Activated naive CD8-positive, alpha-beta T cell (primary cell): Measurements from ENCODE around the gene SMARCD1.

Experiments used
- H3K27ac Mint-ChIP-seq: one replicate; pipeline ENCODE4 v1.8.0; 2021; ENCODE audit warnings: mixed read lengths
- H3K27me3 Mint-ChIP-seq: one replicate; pipeline ENCODE4 v1.8.0; 2021; ENCODE audit warnings: mixed read lengths
- H3K36me3 Mint-ChIP-seq: one replicate; pipeline ENCODE4 v1.8.0; 2021; ENCODE audit warnings: mixed read lengths
- H3K4me1 Mint-ChIP-seq: one replicate; pipeline ENCODE4 v1.8.0; 2021; ENCODE audit warnings: low read depth, mixed read lengths
- H3K4me3 Mint-ChIP-seq: one replicate; pipeline ENCODE4 v1.8.0; 2021; ENCODE audit warnings: mild to moderate bottlenecking, mixed read lengths
- H3K9me3 Mint-ChIP-seq: one replicate; pipeline ENCODE4 v1.8.0; 2021; ENCODE audit warnings: low read depth, mixed read lengths

Gene SMARCD1

DNA sequence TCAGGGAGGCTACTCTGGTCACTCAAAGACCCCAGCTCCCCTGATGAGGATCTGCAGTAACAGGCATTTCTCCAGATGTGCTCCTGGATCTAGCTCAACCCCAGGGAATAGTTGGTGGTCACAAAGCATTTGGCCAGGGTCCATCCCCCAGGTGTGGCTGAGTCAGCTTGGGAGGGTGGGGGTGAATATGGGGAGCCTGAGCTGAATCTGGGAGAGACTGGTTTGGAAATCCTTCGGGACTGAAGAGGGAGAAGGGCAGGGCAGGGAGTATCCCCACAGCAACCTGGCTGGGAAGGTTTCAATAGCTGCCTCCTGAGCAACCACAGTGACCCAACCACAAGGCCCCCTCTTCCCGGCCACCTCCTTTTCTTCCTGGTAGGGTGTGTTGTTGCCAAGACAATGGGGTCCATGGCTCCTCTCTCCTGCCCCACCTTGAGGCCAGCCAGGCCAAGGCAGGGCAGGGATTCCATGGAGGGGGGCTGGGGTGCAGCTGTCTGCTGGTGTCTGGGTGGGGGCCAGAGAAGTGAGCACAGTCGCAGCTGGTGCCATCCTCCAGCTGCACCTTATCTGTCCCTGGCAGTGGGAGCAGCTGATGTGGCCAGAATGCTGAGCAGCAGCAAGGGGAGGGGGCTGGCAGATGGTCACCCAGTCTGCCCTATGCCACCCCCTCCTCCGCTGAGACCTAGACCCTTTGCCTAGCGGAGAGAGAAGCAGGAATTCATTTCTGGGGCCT lies 22.2 kb upstream of the SMARCD1 start:
- Mint-ChIP-seq H3K9me3 (no peaks in the 10 kb centered on the region), H3K36me3 (peaks cover 4% of the 10 kb centered on the region), H3K4me3 (no peak overlapping the region), H3K27ac (no peak overlapping the region), H3K27me3 (no peaks in the 10 kb centered on the region), H3K4me1 (peaks cover 31% of the 10 kb centered on the region)

GRCh38 chr12:50065726-50066310 lies 19.3 kb upstream of the SMARCD1 start:
- Mint-ChIP-seq H3K4me1 (peaks cover 12% of the 10 kb centered on the region), H3K9me3 (no peaks in the 10 kb centered on the region), H3K27ac (no peak overlapping the region), H3K27me3 (no peaks in the 10 kb centered on the region), H3K36me3 (peaks cover 6% of the 10 kb centered on the region), H3K4me3 (no peak overlapping the region)

GRCh38 chr12:50066402-50066801 lies 18.7 kb upstream of the SMARCD1 start:
- Mint-ChIP-seq H3K27me3 (no peaks in the 10 kb centered on the region), H3K36me3 (peaks cover 5% of the 10 kb centered on the region), H3K4me3 (no peak overlapping the region), H3K9me3 (no peaks in the 10 kb centered on the region), H3K27ac (no peak overlapping the region), H3K4me1 (peaks cover 6% of the 10 kb centered on the region)

DNA sequence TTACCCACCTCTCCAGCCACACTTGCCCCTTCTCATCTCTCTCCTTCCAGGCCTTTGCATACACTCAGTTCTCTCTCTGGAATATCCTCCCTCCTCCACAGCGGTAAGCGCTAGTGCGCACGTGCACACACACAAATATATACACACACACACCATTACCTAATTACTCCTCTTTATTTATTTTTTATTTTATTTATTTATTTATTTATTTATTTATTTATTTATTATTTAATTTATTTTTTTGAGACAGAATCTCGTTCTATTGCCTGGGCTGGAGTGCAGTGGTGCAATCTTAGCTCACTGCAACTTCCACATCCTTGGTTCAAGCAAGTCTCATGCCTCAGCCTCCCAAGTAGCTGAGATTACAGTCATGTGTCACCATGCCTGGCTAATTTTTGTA lies 16.1 kb upstream of the SMARCD1 start:
- Mint-ChIP-seq H3K27ac (no peak overlapping the region), H3K4me3 (no peak overlapping the region), H3K27me3 (no peaks in the 10 kb centered on the region), H3K36me3 (peaks cover 2% of the 10 kb centered on the region), H3K4me1 (peaks cover 4% of the 10 kb centered on the region), H3K9me3 (no peaks in the 10 kb centered on the region)

GRCh38 chr12:50069539-50069938 lies 15.6 kb upstream of the SMARCD1 start:
- Mint-ChIP-seq H3K27ac (no peak overlapping the region), H3K9me3 (no peaks in the 10 kb centered on the region), H3K4me3 (no peak overlapping the region), H3K4me1 (peaks cover 4% of the 10 kb centered on the region), H3K36me3 (peaks cover 2% of the 10 kb centered on the region), H3K27me3 (no peaks in the 10 kb centered on the region)

- H3K4me3 Mint-ChIP-seq = no peak overlapping the region
- peaks cover 2% of the 10 kb centered on the region for H3K36me3 Mint-ChIP-seq
- no peaks in the 10 kb centered on the region for H3K9me3 Mint-ChIP-seq
- H3K4me1 Mint-ChIP-seq = peaks cover 7% of the 10 kb centered on the region
- no peak overlapping the region for H3K27ac Mint-ChIP-seq
- no peaks in the 10 kb centered on the region for H3K27me3 Mint-ChIP-seq
These were observed 14.7 kb upstream of the SMARCD1 start for GRCh38 chr12:50070314-50071060.

DNA sequence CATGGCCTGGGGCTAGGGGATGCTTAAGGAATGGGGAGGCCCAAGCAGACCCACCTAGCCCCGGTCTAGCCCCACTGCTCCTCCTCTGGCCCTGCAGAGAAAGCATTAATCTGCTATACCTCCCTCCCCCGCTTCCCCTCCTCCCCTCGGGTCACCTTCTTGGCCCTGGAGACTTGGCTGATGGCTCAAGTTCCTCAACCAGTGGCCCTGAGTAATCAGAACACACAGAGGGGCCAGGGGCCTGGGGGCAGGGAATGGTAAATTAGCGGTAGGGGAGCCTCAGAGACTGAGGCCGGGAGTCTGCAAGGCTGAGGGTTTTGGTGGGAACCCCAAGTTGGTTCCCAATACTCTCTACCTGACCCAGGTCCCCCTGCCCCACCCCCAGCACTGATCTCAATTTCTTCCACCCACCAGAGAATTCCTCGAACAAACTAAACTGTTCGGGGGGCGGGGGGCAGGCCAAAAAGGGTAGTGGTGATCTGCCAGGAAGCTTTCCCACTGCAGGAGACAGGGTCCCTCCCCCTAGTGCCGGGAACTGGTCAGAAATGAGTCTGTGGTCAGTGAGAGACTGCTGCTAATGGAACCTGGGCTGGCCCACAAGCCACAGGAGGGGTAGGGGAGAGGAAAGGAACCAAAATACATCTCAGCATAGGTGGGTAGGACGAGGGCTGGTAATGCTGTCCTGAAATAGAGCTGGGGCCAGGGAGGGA lies 12.8 kb upstream of the SMARCD1 start:
- Mint-ChIP-seq H3K27ac (no peak overlapping the region), H3K4me3 (no peak overlapping the region), H3K36me3 (peaks cover 2% of the 10 kb centered on the region), H3K9me3 (no peaks in the 10 kb centered on the region), H3K27me3 (no peaks in the 10 kb centered on the region), H3K4me1 (peaks cover 7% of the 10 kb centered on the region)

DNA sequence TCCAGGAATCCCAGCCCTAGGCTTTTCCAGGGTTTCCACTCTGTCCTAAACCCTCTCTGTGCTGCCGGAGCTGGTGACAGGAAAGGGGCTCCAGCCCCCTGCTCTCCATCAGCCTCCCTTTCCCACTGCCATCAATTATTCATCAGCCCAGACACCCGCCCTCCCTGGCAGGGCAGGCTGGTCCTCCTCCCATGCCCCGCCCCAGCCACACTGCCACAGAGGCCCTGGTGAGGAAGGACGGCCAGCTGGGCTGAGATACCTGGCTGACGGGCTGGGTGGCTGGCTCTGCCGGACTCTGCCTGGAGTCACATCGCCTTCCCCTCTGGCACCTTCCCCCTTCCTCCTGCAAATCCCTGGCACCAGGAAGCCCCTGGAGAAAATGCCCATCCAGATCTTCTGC lies 11.9 kb upstream of the SMARCD1 start:
- no peak overlapping the region for H3K4me3 Mint-ChIP-seq
- no peak overlapping the region for H3K27ac Mint-ChIP-seq
- no peaks in the 10 kb centered on the region for H3K9me3 Mint-ChIP-seq
- H3K27me3 Mint-ChIP-seq = no peaks in the 10 kb centered on the region
- H3K36me3 Mint-ChIP-seq = peaks cover 2% of the 10 kb centered on the region
- peaks cover 7% of the 10 kb centered on the region for H3K4me1 Mint-ChIP-seq

DNA sequence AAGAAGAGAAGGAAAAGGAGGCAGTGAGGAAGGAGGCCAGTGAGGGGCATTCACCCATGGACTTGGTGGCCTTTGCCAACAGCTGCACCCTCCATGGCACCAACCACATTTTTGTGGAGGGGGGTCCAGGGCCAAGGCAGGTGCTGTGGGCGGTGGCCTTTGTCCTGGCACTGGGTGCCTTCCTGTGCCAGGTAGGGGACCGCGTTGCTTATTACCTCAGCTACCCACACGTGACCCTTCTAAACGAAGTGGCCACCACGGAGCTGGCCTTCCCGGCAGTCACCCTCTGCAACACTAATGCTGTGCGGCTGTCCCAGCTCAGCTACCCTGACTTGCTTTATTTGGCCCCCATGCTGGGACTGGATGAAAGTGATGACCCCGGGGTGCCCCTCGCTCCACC lies 11.4 kb upstream of the SMARCD1 start:
- Mint-ChIP-seq H3K9me3 (no peaks in the 10 kb centered on the region), H3K4me3 (no peak overlapping the region), H3K27me3 (no peaks in the 10 kb centered on the region), H3K36me3 (peaks cover 2% of the 10 kb centered on the region), H3K4me1 (peaks cover 7% of the 10 kb centered on the region), H3K27ac (no peak overlapping the region)

DNA sequence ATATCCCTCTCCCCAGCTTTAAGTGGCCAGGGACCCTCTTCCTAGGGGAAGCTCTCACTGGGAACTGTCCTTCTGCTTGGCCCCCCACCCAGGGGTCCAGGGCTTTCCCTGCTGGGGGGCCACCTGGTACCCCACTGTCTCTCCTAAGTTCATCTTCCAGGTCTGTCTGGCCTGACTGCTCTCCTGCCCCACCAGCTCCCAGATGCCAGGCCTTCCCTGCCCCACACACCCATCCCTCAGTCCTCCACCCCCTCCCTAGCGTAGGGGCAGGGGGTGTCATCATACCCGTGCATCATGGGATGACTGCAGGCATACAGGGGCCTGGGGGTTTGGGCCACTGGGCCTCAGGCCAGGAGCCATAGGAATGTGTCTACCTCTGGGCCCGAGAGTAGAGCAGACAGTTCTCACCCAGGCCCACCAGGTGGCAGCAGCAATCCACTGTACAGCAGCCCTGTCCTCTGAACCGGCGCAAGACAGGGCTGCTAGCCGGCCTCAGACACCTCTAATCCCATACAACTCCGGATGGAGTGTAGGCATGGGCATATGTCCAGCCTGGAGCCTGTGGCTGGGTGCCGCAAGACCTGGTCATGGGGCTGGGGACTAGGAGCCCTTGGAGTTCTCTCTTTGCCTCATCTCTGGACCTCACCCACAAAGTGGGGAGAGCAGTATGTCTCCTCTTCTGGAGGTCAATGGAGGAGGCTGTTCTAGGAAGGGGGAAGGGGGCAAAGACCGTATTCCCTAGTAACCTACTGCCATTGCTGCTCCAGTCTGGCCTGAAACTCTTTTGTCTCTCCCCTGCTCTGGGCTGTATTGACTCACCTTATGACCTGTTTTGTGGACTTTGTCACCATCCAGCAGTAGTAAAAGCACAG lies 10.0 kb upstream of the SMARCD1 start:
- Mint-ChIP-seq H3K9me3 (no peaks in the 10 kb centered on the region), H3K27me3 (no peaks in the 10 kb centered on the region), H3K36me3 (no peaks in the 10 kb centered on the region), H3K4me3 (no peak overlapping the region), H3K4me1 (peaks cover 7% of the 10 kb centered on the region), H3K27ac (no peak overlapping the region)

DNA sequence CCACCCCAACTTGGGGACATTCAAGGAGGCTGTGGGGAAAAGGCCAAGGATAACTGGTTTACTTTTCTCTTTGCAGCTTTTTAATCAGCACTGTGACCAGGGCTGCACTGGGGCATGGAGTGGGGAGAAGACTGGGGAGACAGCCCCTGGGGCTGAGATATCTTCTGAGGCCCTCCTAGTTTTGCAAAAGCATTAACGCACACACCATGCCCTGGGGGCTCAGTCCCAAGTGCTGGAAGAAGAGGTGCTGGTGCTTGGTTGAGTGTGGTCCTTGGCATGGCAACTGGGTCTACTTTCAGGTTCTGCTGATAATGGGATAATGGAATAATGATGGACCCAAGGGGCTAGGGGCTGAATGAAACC lies 9.4 kb upstream of the SMARCD1 start:
- Mint-ChIP-seq H3K4me3 (no peak overlapping the region), H3K9me3 (no peaks in the 10 kb centered on the region), H3K27ac (no peak overlapping the region), H3K4me1 (peaks cover 4% of the 10 kb centered on the region), H3K36me3 (no peaks in the 10 kb centered on the region), H3K27me3 (no peaks in the 10 kb centered on the region)

- Mint-ChIP-seq H3K36me3 (no peaks in the 10 kb centered on the region), H3K9me3 (no peaks in the 10 kb centered on the region), H3K27me3 (no peaks in the 10 kb centered on the region), H3K27ac (no peak overlapping the region), H3K4me3 (no peak overlapping the region), H3K4me1 (peaks cover 4% of the 10 kb centered on the region)
These were observed 8.0 kb upstream of the SMARCD1 start for GRCh38 chr12:50077099-50077498.

DNA sequence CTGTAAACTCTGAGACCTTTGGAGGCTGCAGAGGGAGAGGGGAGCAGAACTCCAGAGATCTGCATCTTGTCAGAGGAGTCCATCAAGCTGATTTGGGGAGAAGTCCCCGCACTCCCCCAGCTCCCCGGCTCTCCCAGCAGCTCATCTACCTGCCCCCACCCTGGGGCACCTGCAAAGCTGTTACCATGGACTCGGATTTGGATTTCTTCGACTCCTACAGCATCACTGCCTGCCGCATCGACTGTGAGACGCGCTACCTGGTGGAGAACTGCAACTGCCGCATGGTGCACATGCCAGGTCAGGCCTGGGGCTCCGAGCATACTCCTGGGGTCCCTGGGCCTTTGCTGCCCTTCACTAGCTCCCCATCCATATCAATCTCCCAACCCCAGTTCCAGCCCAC lies 6.9 kb upstream of the SMARCD1 start:
- H3K4me1 Mint-ChIP-seq = peaks cover 4% of the 10 kb centered on the region
- no peaks in the 10 kb centered on the region for H3K27me3 Mint-ChIP-seq
- H3K9me3 Mint-ChIP-seq = no peaks in the 10 kb centered on the region
- no peaks in the 10 kb centered on the region for H3K36me3 Mint-ChIP-seq
- H3K4me3 Mint-ChIP-seq = no peak overlapping the region
- H3K27ac Mint-ChIP-seq = no peak overlapping the region

DNA sequence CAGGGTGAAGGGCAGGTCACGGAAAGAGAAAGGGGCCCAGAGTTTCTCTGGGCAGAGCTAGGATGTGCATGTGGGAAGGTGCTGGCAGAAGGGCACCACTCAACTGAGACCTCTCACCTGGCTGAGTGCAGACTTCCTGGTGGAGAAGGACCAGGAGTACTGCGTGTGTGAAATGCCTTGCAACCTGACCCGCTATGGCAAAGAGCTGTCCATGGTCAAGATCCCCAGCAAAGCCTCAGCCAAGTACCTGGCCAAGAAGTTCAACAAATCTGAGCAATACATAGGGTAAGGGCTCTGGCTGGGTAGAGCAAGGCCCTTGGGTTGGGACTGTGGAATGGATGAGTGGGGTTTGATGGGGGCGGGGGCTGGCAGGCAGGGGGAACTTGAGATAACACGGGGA lies 5.4 kb upstream of the SMARCD1 start:
- Mint-ChIP-seq H3K27me3 (no peaks in the 10 kb centered on the region), H3K9me3 (no peaks in the 10 kb centered on the region), H3K4me3 (no peak overlapping the region), H3K4me1 (peaks cover 11% of the 10 kb centered on the region), H3K27ac (no peak overlapping the region), H3K36me3 (no peaks in the 10 kb centered on the region)
